Lower leg skin (tissue), 3 donors: ENCODE measurements around the gene UBASH3B.

Experiments used
- POLR2A ChIP-seq, 2 donors: fragments of 450-650 bp; IDR thresholded peaks; one replicate each; pipeline ENCODE4 v1.6.1; 2016 to 2017; ENCODE audit warnings: antibody characterized with exemption in 2 of 2, mild to moderate bottlenecking in 1 of 2, moderate library complexity in 1 of 2
- TF ChIP-seq, protein P1 (sequence below), 3 donors: fragments of 450-650 bp; IDR thresholded peaks; one replicate each; pipeline ENCODE4 v1.5.1; 2016; ENCODE audit warnings: antibody characterized with exemption in 3 of 3, mild to moderate bottlenecking in 3 of 3, moderate library complexity in 2 of 3

- TF ChIP-seq, protein P1, sequence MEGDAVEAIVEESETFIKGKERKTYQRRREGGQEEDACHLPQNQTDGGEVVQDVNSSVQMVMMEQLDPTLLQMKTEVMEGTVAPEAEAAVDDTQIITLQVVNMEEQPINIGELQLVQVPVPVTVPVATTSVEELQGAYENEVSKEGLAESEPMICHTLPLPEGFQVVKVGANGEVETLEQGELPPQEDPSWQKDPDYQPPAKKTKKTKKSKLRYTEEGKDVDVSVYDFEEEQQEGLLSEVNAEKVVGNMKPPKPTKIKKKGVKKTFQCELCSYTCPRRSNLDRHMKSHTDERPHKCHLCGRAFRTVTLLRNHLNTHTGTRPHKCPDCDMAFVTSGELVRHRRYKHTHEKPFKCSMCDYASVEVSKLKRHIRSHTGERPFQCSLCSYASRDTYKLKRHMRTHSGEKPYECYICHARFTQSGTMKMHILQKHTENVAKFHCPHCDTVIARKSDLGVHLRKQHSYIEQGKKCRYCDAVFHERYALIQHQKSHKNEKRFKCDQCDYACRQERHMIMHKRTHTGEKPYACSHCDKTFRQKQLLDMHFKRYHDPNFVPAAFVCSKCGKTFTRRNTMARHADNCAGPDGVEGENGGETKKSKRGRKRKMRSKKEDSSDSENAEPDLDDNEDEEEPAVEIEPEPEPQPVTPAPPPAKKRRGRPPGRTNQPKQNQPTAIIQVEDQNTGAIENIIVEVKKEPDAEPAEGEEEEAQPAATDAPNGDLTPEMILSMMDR (IDR thresholded peaks at IDR 0.05), result peak in 1 of 3 donors; percentile 48
- TF ChIP-seq POLR2A (IDR thresholded peaks at IDR 0.05), result no peak
Observed at GRCh38 chr11:122796128-122796717, 140.7 kb downstream of the UBASH3B start.
